ENCODE data around the gene STXBP1.
"Not testable (repeated sequence)": the region's sequence is repeated elsewhere in the genome, so short reads cannot be mapped to it uniquely, and the experiment has no call there.

The STXBP1 gene

GRCh38 chr9:127578627-127578951, 33.5 kb upstream of the STXBP1 start:
- no peak for DNase-seq

GRCh38 chr9:127578952-127579853, 32.9 kb upstream of the STXBP1 start:
- peak; percentile 86 to 89 for DNase-seq

GRCh38 chr9:127580366-127580765, 31.7 kb upstream of the STXBP1 start:
- no peak for DNase-seq

DNA sequence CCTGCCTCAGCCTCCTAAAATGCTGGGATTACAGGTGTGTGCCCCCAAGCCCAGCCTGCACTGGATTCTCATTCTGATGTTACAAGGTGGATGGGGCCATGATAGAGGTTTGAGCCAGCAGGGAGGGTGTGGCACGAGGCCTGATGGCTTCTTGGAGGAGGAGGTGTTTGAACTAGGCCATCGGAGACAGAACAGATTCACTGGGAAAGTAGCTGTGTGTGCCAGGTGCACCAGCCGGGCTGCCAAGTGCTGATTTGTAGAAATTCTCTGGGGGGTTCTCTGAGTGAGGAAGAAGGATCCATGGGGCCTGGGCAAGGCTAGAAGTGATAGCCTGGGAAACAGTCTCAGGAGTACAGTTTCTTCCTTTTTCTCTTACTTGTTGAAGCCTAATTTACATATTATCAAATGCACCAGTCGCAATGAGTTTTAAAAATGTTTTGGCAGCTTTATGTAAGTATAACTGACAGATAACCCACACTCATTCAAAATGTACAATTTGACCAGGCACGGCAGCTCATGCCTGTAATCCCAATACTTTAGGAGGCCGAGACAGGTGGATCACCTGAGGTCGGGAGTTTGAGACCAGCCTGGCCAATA, 31.1 kb upstream of the STXBP1 start:
- DNase-seq: no peak

DNA sequence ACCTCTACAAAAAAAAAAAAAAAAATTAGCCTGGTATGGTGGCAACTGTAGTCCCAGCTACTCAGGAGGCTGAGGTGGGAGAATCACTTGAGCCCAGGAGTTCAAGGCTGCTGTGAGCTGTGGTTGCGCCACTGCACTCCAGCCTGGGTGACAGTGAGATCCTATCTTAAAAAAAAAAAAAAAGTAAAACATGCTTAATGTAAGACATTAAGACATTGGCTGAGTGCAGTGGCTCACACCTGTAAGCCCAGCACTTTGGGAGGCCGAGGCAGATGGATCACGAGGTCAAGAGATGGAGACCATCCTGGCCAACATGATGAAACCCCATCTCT, 27.6 kb upstream of the STXBP1 start:
- not testable (repeated sequence) for DNase-seq

- DNase-seq: no peak
These were observed 26.8 kb upstream of the STXBP1 start for GRCh38 chr9:127585161-127585819.

GRCh38 chr9:127586096-127586495, 26.0 kb upstream of the STXBP1 start:
- no peak for DNase-seq

GRCh38 chr9:127586537-127586936, 25.5 kb upstream of the STXBP1 start:
- peak; percentile 67 to 68 for DNase-seq

DNA sequence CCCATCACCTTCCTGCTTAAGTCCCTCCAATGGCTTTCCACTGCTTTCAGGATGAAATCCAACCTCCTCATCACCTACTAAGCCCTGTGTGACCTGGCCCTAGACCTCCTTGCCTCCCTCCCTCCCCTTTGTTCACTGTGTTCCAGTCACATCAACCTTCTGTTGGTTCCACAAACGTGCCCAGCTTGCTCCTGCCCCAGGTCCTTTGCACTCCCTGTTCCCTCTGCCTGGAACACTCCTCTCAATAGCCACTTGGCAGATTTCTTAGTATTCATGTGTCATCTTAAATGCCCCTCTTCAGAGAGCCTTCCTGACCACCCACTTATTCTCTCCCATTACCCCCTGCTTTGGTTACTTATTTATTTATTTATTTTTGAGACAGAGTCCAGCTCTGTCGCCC, 24.1 kb upstream of the STXBP1 start:
- no peak for DNase-seq

- DNase-seq: no peak
These were observed 23.2 kb upstream of the STXBP1 start for GRCh38 chr9:127588740-127589506.

- DNase-seq: peak in 1 of 2 experiments; percentile 41
These were observed 22.1 kb upstream of the STXBP1 start for GRCh38 chr9:127589955-127590370.

DNA sequence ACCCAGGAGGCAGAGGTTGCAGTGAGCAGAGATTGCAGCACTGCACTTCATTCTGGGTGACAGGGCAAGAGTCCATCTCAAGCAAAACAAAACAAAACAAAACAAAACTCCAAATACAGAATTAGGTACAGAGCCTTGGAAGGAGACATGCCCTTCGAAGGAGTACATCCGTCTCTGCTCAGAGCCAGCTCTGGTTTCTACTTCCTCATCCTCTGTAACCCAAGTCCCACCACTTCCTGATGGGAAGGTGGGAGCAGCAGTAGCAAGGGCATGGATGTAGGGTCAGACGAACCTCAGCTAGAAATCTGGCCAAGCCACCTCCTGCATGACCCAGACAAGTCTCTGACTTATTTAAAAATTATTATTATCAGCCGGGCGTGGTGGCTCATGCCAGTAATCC, 16.5 kb upstream of the STXBP1 start:
- DNase-seq: no peak

GRCh38 chr9:127598839-127599549, 13.1 kb upstream of the STXBP1 start:
- no peak for DNase-seq

GRCh38 chr9:127599550-127599891, 12.6 kb upstream of the STXBP1 start:
- no peak for DNase-seq

DNA sequence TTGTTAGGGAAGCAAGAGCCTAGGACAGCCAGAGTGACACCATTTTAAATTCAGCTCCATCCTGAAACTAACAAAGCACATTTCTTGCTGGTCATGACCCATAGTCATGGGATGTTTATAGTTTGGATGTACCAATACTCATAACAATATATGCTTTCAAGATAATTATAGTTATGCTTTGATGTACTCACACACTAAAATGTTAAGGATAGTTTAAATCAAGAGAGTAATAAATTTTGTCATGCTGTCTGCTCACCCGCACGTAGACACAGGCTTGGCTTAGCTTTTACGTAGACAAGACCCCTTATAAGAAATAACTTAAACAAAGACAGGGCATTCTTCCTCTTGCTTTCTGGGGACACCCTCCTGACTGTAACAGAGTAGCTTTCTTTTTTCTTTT, 8.9 kb upstream of the STXBP1 start:
- DNase-seq: no peak

DNA sequence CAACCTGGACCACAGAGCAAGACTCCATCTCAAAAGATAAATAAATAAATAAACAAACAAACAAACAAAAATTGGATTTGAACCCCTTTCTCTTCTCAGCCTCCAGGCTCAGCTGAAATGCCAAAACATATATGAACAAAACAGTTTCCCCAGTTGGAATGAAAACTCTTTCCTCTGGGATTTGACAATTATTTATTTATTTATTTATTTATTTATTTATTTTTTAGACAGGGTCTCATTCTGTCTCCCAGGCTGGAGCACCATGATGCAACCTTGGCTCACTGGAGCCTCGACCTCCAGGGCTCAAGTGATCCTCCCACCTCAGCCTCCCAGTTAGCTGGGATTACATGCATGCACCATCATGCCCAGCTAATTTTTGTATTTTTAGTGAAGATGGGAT, 6.0 kb upstream of the STXBP1 start:
- DNase-seq: no peak

DNA sequence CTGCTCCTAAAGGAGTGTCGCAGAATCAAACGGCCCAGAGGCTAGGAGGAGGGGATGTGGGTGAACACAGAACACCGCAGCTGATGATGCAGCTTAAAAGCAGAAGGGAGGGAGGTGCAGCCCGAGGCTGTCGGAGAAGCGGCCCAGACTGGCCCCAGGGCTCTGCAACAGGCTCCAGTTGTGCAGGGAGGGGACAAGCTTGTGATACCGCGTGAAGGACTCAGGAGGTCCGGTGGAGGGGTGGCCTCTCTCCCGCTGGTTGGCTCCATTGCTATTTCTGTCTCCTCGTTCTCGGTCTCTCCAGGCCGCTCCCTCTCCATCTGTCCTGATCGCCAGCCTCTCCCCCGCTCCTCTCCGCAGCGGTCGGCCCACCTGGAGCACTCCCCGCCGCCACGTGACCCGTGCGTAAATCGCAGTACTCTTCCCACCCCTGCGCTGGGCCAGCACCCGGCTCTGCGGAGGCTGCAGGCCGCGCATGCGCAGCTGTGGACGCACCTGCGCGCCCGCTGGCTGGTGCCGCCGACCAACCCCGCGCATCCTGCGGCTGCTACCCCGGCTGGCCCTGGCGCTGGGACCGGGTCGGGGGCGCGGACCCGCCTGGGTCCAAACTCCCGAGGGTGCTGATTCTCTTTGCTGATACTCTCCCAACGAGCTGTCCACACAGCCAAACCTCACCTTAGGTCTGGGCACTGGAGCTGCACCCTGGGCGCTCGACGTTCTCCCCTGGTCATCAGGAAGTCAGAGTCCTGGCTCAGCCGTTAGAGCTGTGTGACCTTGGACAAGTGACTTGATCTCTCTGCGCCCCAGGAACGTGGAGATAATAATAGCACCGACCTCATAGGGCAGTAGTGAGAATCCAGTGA, 3.7 kb upstream of the STXBP1 start:
- DNase-seq: peak; percentile 76 to 85

DNA sequence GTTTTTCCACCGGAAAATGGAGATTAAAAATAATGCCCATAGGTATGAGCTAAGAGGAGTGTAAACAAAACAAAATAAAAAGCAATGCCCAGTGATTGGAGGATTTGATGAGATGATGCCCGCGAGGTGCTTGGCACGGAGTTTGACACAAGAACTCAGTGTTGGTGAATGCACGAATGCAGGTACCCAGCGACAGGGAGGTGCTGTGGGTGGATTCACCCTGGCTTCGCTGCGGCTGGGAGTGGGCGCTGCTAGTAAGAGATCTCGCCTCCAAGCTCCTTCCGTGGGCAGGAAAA, 526 bp upstream of the STXBP1 start:
- DNase-seq: no peak

- DNase-seq: peak; percentile 55 to 62
These were observed 984 bp downstream of the STXBP1 start for GRCh38 chr9:127612939-127613582.

DNA sequence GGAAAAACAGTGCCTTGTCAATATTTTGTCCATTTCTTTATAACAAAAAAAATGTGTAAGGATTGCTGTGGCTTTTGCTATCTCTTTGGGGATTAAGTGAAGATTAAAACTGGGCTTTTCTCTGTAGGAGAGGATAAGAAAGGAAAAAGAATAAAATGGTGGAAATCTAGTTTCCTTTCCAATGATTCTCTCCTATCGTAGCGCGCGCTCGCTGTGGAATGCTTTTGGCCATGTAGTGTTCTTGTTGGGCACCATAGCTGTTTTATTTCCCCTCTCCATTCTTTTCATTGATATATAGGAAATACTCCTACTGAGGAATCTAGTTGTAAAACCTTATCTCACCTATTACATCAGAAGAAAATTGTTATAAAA, 1.5 kb downstream of the STXBP1 start:
- DNase-seq: no peak

DNA sequence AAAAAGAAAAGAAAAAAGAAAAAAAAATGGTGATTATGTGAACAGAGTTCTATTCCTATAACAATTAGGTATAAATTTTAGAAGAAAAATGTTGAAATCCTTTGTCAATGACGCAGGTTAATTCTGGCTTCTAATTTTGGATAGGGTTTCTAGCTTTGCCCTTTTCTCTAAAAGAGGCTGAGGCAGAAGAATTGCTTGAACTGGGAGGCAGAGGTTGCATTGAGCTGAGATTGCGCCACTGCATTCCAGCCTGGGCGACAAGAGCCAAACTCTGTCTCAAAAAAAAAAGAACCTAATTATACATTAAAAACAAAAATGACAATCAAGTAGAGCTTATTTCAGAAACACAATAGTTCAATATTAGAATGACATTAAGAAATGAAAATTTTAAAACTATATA, 2.9 kb downstream of the STXBP1 start:
- DNase-seq: no peak

All from activated T-cell treated with anti-CD3 and anti-CD28 coated beads, Interleukin-2, amount 50 U/mL, for 48 hours (primary cell).